Kidney (tissue), 14 donors: ENCODE results near the gene FBXO28. TPM values are rescaled to one million over a fixed set of nuclear protein-coding genes. Genes with fewer than 3 reads are reported as not detected.
A peak's percentile ranks its signal among the peaks of the same experiment; 100 is the strongest.

Source experiments
- DNase-seq, 5 donors: peaks; one replicate each; pipeline ENCODE4 v3.0.0-alpha.2; 2013 to 2020
- FAIRE-seq: peaks from 2 replicates; lab custom pipeline; 2012; peaks lifted over from hg19 to GRCh38; lab: Jason Lieb, UNC
- H3K27ac ChIP-seq, 2 donors: one replicate each; pipeline ENCODE4 v1.7.0; 2013; ENCODE audit warnings: low read depth in 2 of 2, low read length in 2 of 2, inconsistent platforms in 1 of 2
- H3K27me3 ChIP-seq: one replicate; pipeline ENCODE4 v1.7.1; 2013; ENCODE audit warnings: low read length, inconsistent platforms; ENCODE audit not compliant: control insufficient read depth, insufficient read depth
- H3K36me3 ChIP-seq, 3 donors: one replicate each; pipeline versions ENCODE4 v1.7.0 to v1.7.1; 2013; ENCODE audit warnings: low read length in 3 of 3, control low read depth in 1 of 3, inconsistent platforms in 1 of 3; ENCODE audit not compliant: insufficient read depth in 3 of 3, control insufficient read depth in 2 of 3
- H3K4me1 ChIP-seq, 3 donors: one replicate each; pipeline versions ENCODE4 v1.7.0 to v1.7.1; 2013; ENCODE audit warnings: low read length in 3 of 3, inconsistent platforms in 1 of 3, low read depth in 1 of 3; ENCODE audit not compliant: control insufficient read depth in 2 of 3, insufficient read depth in 2 of 3
- H3K4me3 ChIP-seq, 3 donors: one replicate each; pipeline versions ENCODE4 v1.7.0 to v1.8.1; 2013; ENCODE audit warnings: low read length in 3 of 3, control low read depth in 1 of 3, inconsistent platforms in 1 of 3
- H3K9ac ChIP-seq, 3 donors: one replicate each; pipeline versions ENCODE4 v1.7.0 to v1.7.1; 2013; ENCODE audit warnings: low read length in 3 of 3, control low read depth in 1 of 3, inconsistent platforms in 1 of 3
- H3K9me3 ChIP-seq, 3 donors: one replicate each; pipeline versions ENCODE4 v1.7.0 to v1.7.1; 2013; ENCODE audit warnings: low read length in 3 of 3, control low read depth in 1 of 3, inconsistent platforms in 1 of 3; ENCODE audit not compliant: control insufficient read depth in 2 of 3, insufficient read depth in 1 of 3
- intact Hi-C: fragments of 100-400 bp; cut with DNase I; formaldehyde crosslinking; loops from one replicate; pipeline ENCODE4 v1.11.1; 2022
- polyA plus RNA-seq: library from polyadenylated mRNA; stranded (reverse); fragments of 350-450 nt; fragmentation: Illumina TruSeq; extraction: RNeasy Lipid Tissue Mini Kit (QIAGEN cat#74804); gene quantifications from one replicate; pipeline ENCODE4 v1.2.3, GENCODE V29; 2014; ENCODE audit warnings: low read depth, low replicate concordance; ENCODE audit not compliant: insufficient read depth
- total RNA-seq: library from RNA; stranded (reverse); fragmentation: NEBNext Ultra II Directional; extraction: Animal tissue kit (Norgen Biotek cat#: 25700); gene quantifications from one replicate; pipeline ENCODE4 v1.2.1, GENCODE V29; 2021
- TF ChIP-seq, protein P1 (sequence below): IDR thresholded peaks from 3 replicates; pipeline ENCODE4 v1.5.1; 2012; ENCODE audit warnings: mild to moderate bottlenecking, moderate library complexity, borderline replicate concordance; ENCODE audit not compliant: insufficient read depth; ENCODE audit errors: extremely low read depth
- donor health status: control.
- donor health status: control.
- donor health status: control.
- donor health status: control.
- donor health status: control.
- donor health status: DM: yes; HTN: yes; CAD: no.
- donor health status: Normal renal cell carcinoma (clear cell type).

The FBXO28 gene
- total and polyA plus RNA-seq, 2 donors from 2014 or later, result 8.8 to 31.4 TPM

DNA sequence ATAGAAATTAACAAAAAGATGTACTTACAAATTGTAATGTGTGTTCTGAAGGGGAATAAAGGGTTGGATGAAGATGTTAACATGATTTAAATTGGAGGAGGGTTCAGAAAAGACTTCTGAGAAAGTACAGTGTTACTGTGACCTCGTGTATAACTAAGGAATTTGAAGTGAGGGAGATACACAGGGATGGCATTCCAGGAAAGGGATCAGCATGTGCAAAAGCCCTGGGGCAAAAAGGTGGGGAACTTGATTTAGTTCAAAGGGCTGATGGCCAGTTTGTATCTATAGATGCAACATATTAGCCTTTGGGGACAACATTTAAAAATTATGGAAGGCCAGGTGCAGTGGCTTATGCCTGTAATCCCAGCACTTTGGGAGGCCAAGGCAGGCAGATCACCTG is 35.8 kb downstream of the FBXO28 start:
- Histone ChIP-seq H3K27me3 (no peaks in the 10 kb centered on the region), H3K9me3 (no peaks in the 10 kb centered on the region), H3K4me3 (no peak overlapping the region), H3K4me1 (no peaks in the 10 kb centered on the region), H3K27ac (no peak overlapping the region), H3K9ac (no peak overlapping the region), H3K36me3 (no peaks in the 10 kb centered on the region)
- FAIRE-seq (no peak), DNase-seq (no peak)
- intact Hi-C loops, result no loop called here
- TF ChIP-seq, protein P1, sequence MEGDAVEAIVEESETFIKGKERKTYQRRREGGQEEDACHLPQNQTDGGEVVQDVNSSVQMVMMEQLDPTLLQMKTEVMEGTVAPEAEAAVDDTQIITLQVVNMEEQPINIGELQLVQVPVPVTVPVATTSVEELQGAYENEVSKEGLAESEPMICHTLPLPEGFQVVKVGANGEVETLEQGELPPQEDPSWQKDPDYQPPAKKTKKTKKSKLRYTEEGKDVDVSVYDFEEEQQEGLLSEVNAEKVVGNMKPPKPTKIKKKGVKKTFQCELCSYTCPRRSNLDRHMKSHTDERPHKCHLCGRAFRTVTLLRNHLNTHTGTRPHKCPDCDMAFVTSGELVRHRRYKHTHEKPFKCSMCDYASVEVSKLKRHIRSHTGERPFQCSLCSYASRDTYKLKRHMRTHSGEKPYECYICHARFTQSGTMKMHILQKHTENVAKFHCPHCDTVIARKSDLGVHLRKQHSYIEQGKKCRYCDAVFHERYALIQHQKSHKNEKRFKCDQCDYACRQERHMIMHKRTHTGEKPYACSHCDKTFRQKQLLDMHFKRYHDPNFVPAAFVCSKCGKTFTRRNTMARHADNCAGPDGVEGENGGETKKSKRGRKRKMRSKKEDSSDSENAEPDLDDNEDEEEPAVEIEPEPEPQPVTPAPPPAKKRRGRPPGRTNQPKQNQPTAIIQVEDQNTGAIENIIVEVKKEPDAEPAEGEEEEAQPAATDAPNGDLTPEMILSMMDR, result no peak

- no peak for FAIRE-seq
- no peak for DNase-seq
- H3K9ac ChIP-seq, result no peak overlapping the region
- peaks cover 0 to 3% (median 0%) of the 10 kb centered on the region in 3 donors for H3K36me3 ChIP-seq
- TF ChIP-seq, protein P1, result no peak
- H3K27me3 ChIP-seq, result no peaks in the 10 kb centered on the region
- H3K4me3 ChIP-seq, result no peak overlapping the region
- H3K27ac ChIP-seq, result no peak overlapping the region
- intact Hi-C loops, result no loop called here
- H3K9me3 ChIP-seq, result no peaks in the 10 kb centered on the region
- no peaks in the 10 kb centered on the region for H3K4me1 ChIP-seq
Measured at GRCh38 chr1:224151117-224151516, 37.2 kb downstream of the FBXO28 start.

DNA sequence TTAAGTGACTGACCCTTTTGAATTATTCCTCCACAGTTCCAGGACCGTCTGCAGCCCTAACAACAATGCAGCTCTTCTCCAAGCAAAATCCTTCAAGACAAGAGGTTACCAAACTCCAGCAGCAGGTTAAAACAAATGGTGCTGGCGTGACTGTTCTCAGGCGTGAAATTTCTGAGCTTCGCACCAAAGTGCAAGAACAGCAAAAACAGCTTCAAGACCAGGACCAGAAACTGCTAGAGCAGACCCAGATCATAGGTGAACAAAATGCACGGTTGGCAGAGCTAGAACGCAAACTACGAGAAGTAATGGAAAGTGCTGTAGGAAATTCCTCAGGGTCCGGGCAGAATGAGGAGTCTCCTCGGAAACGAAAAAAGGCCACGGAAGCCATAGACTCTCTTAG is 43.4 kb downstream of the FBXO28 start:
- Histone ChIP-seq H3K9ac (no peak overlapping the region), H3K4me1 (no peaks in the 10 kb centered on the region), H3K27ac (peak overlapping the region in 1 of 2 donors; percentile 22), H3K27me3 (no peaks in the 10 kb centered on the region), H3K9me3 (no peaks in the 10 kb centered on the region), H3K36me3 (peaks cover 6 to 21% (median 17%) of the 10 kb centered on the region in 3 donors), H3K4me3 (no peak overlapping the region)
- TF ChIP-seq, protein P1, result no peak
- DNase-seq (no peak), FAIRE-seq (no peak)
- intact Hi-C loops, result no loop called here

DNA sequence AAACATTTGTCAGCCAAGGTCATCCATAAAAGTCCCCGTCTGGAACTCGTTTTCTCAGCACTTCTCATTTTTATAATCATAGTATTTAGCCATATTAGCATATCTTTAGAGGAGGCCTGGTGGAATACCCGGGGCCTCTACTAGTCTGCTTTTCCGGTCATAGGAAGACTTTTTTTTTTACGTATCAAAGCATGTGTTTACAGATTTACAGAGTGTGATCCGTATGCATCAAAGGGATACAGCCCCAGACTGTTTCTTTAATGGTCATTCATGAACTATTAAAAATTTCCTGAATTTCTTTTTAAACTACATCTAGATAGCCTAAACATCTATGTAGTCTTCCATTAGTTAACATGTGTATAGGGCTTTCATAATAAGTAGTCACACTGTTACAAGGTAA is 45.6 kb downstream of the FBXO28 start:
- TF ChIP-seq, protein P1, result no peak
- H3K27ac ChIP-seq, result no peak overlapping the region
- FAIRE-seq, result no peak
- no peaks in the 10 kb centered on the region for H3K9me3 ChIP-seq
- H3K9ac ChIP-seq, result no peak overlapping the region
- peaks cover 0 to 4% (median 0%) of the 10 kb centered on the region in 3 donors for H3K4me1 ChIP-seq
- H3K36me3 ChIP-seq, result peaks cover 6 to 21% (median 17%) of the 10 kb centered on the region in 3 donors
- no peak overlapping the region for H3K4me3 ChIP-seq
- no peaks in the 10 kb centered on the region for H3K27me3 ChIP-seq
- intact Hi-C loops, result no loop called here
- DNase-seq, result no peak
